Fibroblast of skin of right biceps (primary cell): ENCODE data around the gene SDE2.
"Not testable (repeated sequence)": the region's sequence is repeated elsewhere in the genome, so short reads cannot be mapped to it uniquely, and the experiment has no call there.

Experiments used
- DNase-seq: peaks from one replicate; pipeline ENCODE4 v3.0.0-alpha.2; 2013

SDE2 gene

GRCh38 chr1:226004396-226004795, 5.3 kb upstream of the SDE2 start:
- no peak for DNase-seq

- DNase-seq: no peak
Measured at GRCh38 chr1:226003502-226004170, 4.5 kb upstream of the SDE2 start.

GRCh38 chr1:226002667-226003501, 3.7 kb upstream of the SDE2 start:
- peak; percentile 38 for DNase-seq

- peak; percentile 22 for DNase-seq
Measured at GRCh38 chr1:226001963-226002666, 3.0 kb upstream of the SDE2 start.

- no peak for DNase-seq
Measured at GRCh38 chr1:226001088-226001487, 1.9 kb upstream of the SDE2 start.

GRCh38 chr1:226000493-226001081, 1.4 kb upstream of the SDE2 start:
- DNase-seq: not testable (repeated sequence)

GRCh38 chr1:225999912-226000337, 782 bp upstream of the SDE2 start:
- DNase-seq: no peak

GRCh38 chr1:225998560-225999226, 450 bp downstream of the SDE2 start:
- DNase-seq: peak; percentile 35

- peak; percentile 36 for DNase-seq
Measured at GRCh38 chr1:225996946-225997545, 2.1 kb downstream of the SDE2 start.

- no peak for DNase-seq
Measured at GRCh38 chr1:225995919-225996864, 3.0 kb downstream of the SDE2 start.

- DNase-seq: no peak
Measured at GRCh38 chr1:225990705-225991464, 8.3 kb downstream of the SDE2 start.

- DNase-seq: peak; percentile 26
Measured at GRCh38 chr1:225987491-225988316, 11.4 kb downstream of the SDE2 start.

GRCh38 chr1:225981714-225982113, 17.4 kb downstream of the SDE2 start:
- no peak for DNase-seq

GRCh38 chr1:225980005-225980836, 18.9 kb downstream of the SDE2 start:
- DNase-seq: no peak

- DNase-seq: no peak
Measured at GRCh38 chr1:225979421-225979820, 19.7 kb downstream of the SDE2 start.

GRCh38 chr1:225977937-225978748, 21.0 kb downstream of the SDE2 start:
- DNase-seq: no peak

GRCh38 chr1:225975146-225975545, 24.0 kb downstream of the SDE2 start:
- not testable (repeated sequence) for DNase-seq
